ENCODE measurements around the gene COPB2. TPM values are rescaled to one million over a fixed set of nuclear protein-coding genes. Genes with fewer than 3 reads are reported as not detected.
"Not testable (repeated sequence)": the region's sequence is repeated elsewhere in the genome, so short reads cannot be mapped to it uniquely, and the experiment has no call there.

Gene COPB2
- total and polyA plus RNA-seq, 2 of the 4 experiments (the other 2 are of a cell fraction), result 179 to 363 TPM

GRCh38 chr3:139382291-139382690, 7.2 kb downstream of the COPB2 start:
- DNase-seq; H3K18ac ChIP-seq (ENCODE audit: low read depth, low read length); H3K9me1 ChIP-seq (ENCODE audit: insufficient read depth, low read length); dilution Hi-C loops (cut with HindIII; ENCODE audit: low sequenced_read_pairs, unreplicated experiment); POLR2A ChIA-PET (ENCODE audit: unreplicated experiment); H3K23ac ChIP-seq (ENCODE audit: low read depth, low read length); CTCF ChIA-PET; H2AFZ ChIP-seq (replicated peaks; ENCODE audit: low read length, poor library complexity); H3K9me3 ChIP-seq (ENCODE audit: control insufficient read depth, insufficient read depth, low read length); H2BK15ac ChIP-seq (ENCODE audit: low read depth, low read length); H3K27ac ChIP-seq (ENCODE audit: insufficient read depth, low read length); in situ Hi-C loops (cut with MboI; ENCODE audit: low sequenced_read_pairs); H3K4me3 ChIP-seq (ENCODE audit: insufficient read depth, low read depth, low read length); H3K14ac ChIP-seq (replicated peaks; ENCODE audit: low read depth, low read length); H3K4me1 ChIP-seq (ENCODE audit: control insufficient read depth, insufficient read depth, low read length); H3K56ac ChIP-seq (ENCODE audit: extremely low read depth, insufficient read depth, low read length); H3K27me3 ChIP-seq (ENCODE audit: control insufficient read depth, insufficient read depth, low read length); H3K9ac ChIP-seq (ENCODE audit: low read depth, low read length); H3K4me2 ChIP-seq (ENCODE audit: low read depth, low read length); H2BK120ac ChIP-seq (ENCODE audit: low read depth, low read length); H2AK9ac ChIP-seq (replicated peaks; ENCODE audit: low read depth, low read length, poor library complexity); H4K5ac ChIP-seq (ENCODE audit: low read depth, low read length); intact Hi-C loops (cut with micrococcal nuclease); H4K8ac ChIP-seq (ENCODE audit: low read depth in 2 of 2, low read length in 2 of 2); H2BK20ac ChIP-seq (ENCODE audit: low read depth, low read length); H4K91ac ChIP-seq (ENCODE audit: insufficient read depth, low read depth, low read length); H3K4ac ChIP-seq (ENCODE audit: low read depth, low read length); H2AK5ac ChIP-seq (ENCODE audit: low read depth, low read length); BruUV-seq (replicated peaks); ATAC-seq (ENCODE audit: low read depth); H2BK5ac ChIP-seq (ENCODE audit: low read depth, low read length, poor library complexity, severe bottlenecking): not testable (repeated sequence)
- Histone ChIP-seq H3K79me1 (ENCODE audit: low read depth in 1 of 2, low read length in 2 of 2) (peaks cover 17 to 40% of the 10 kb centered on the region in 2 experiments), H4K20me1 (ENCODE audit: insufficient read depth, low read length) (peaks cover 83% of the 10 kb centered on the region), H3K36me3 (ENCODE audit: control insufficient read depth, insufficient read depth, low read length) (peaks cover 23% of the 10 kb centered on the region)
- no CpG with 5 or more reads among the region's 2 CpGs for WGBS, 2 experiments (ENCODE audit: extremely low coverage in 2 of 2, insufficient read length in 1 of 2)
